ENCODE measurements around the gene SNORC. TPM values are rescaled to one million over a fixed set of nuclear protein-coding genes. Genes with fewer than 3 reads are reported as not detected.

SNORC gene
- total and polyA plus RNA-seq, 2 experiments from 2014 or later: 0.39 TPM; not detected in 1

DNA sequence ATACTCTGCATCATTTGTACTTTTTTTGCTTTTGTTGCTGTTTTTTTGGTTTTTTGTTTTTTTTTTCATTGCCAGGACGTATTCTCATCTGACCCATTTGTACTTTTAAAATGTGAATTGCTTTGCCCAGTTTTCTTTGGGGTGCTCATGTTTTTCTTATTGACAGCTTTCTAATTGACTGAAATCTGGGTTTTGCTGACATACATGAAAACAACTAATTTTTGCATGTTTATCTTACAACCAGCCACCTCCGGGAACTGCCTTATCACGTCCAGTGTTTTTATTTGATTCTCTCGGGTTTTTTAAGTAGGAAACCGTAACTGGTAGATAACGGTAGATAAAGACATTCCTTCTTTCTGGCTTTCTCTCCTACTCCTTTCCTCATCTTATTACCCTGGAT, 38.6 kb downstream of the SNORC start:
- H3K79me2 ChIP-seq (ENCODE audit: insufficient read depth): no peaks in the 10 kb centered on the region
- 74 to 78% methylated on average over 6 of the region's 6 CpGs for WGBS, 2 experiments (ENCODE audit: low coverage in 1 of 2, low lambda C conversion rate in 2 of 2, missing lambda C conversion rate in 2 of 2)
- H2AFZ ChIP-seq: no peak overlapping the region
- H3K4me3 ChIP-seq: no peak overlapping the region
- H3K9me3 ChIP-seq (ENCODE audit: low read depth): peaks cover 4% of the 10 kb centered on the region
- no peaks in the 10 kb centered on the region for H3K9me2 ChIP-seq (ENCODE audit: insufficient read depth)
- no peak overlapping the region for H3K27ac ChIP-seq
- no peaks in the 10 kb centered on the region for H3K4me1 ChIP-seq (ENCODE audit: insufficient read depth)
- in situ Hi-C loops (cut with MboI): no loop called here
- TF ChIP-seq EZH2 (IDR thresholded peaks at IDR 0.05; ENCODE audit: insufficient read depth, poor library complexity, severe bottlenecking) (no peak), EZH2phosphoT487 (IDR thresholded peaks at IDR 0.05; ENCODE audit: insufficient read depth, low read depth) (no peak)
- H3K27me3 ChIP-seq (replicated peaks; ENCODE audit: insufficient read depth): peaks cover 6% of the 10 kb centered on the region; the same call in 1 of the 2 replicates
- no peaks in the 10 kb centered on the region for H4K20me1 ChIP-seq (ENCODE audit: insufficient read depth)
- no peaks in the 10 kb centered on the region for H3F3A ChIP-seq (ENCODE audit: insufficient read depth)
- no peak overlapping the region for H3K4me2 ChIP-seq (ENCODE audit: unreplicated experiment)
- H3K36me3 ChIP-seq (ENCODE audit: low read depth): no peaks in the 10 kb centered on the region
- H3K9ac ChIP-seq: no peak overlapping the region
- DNase-seq: no peak

GRCh38 chr2:232910376-232910775, 40.3 kb downstream of the SNORC start:
- H3K27me3 ChIP-seq (replicated peaks; ENCODE audit: insufficient read depth): peaks cover 9% of the 10 kb centered on the region; the same call in 1 of the 2 replicates
- H3K9me3 ChIP-seq (ENCODE audit: low read depth): peaks cover 4% of the 10 kb centered on the region
- no peaks in the 10 kb centered on the region for H3K79me2 ChIP-seq (ENCODE audit: insufficient read depth)
- no peaks in the 10 kb centered on the region for H3K36me3 ChIP-seq (ENCODE audit: low read depth)
- no peak overlapping the region for H3K4me2 ChIP-seq (ENCODE audit: unreplicated experiment)
- in situ Hi-C loops (cut with MboI): no loop called here
- H2AFZ ChIP-seq: no peak overlapping the region
- no peak overlapping the region for H3K4me3 ChIP-seq
- H3K9ac ChIP-seq: no peak overlapping the region
- DNase-seq: no peak
- WGBS, 2 experiments (ENCODE audit: low coverage in 1 of 2, low lambda C conversion rate in 2 of 2, missing lambda C conversion rate in 2 of 2): 74 to 77% methylated on average over 4 to 6 of the region's 6 CpGs
- H3K27ac ChIP-seq: no peak overlapping the region
- no peaks in the 10 kb centered on the region for H3K4me1 ChIP-seq (ENCODE audit: insufficient read depth)
- no peaks in the 10 kb centered on the region for H3F3A ChIP-seq (ENCODE audit: insufficient read depth)
- TF ChIP-seq EZH2 (IDR thresholded peaks at IDR 0.05; ENCODE audit: insufficient read depth, poor library complexity, severe bottlenecking) (no peak), EZH2phosphoT487 (IDR thresholded peaks at IDR 0.05; ENCODE audit: insufficient read depth, low read depth) (no peak)
- H4K20me1 ChIP-seq (ENCODE audit: insufficient read depth): no peaks in the 10 kb centered on the region
- H3K9me2 ChIP-seq (ENCODE audit: insufficient read depth): no peaks in the 10 kb centered on the region

GRCh38 chr2:232911712-232912277, 41.7 kb downstream of the SNORC start:
- no peaks in the 10 kb centered on the region for H3K9me2 ChIP-seq (ENCODE audit: insufficient read depth)
- H3K4me2 ChIP-seq (ENCODE audit: unreplicated experiment): no peak overlapping the region
- H4K20me1 ChIP-seq (ENCODE audit: insufficient read depth): no peaks in the 10 kb centered on the region
- H3K27me3 ChIP-seq (replicated peaks; ENCODE audit: insufficient read depth): peaks cover 18% of the 10 kb centered on the region; the same call in 1 of the 2 replicates
- H2AFZ ChIP-seq: no peak overlapping the region
- whole genome bisulfite sequencing, 2 experiments (ENCODE audit: low coverage in 1 of 2, low lambda C conversion rate in 2 of 2, missing lambda C conversion rate in 2 of 2): 3 to 4% methylated on average over 1 of the region's 1 CpG
- in situ Hi-C loops (cut with MboI): no loop called here
- no peak for TF ChIP-seq EZH2 (IDR thresholded peaks at IDR 0.05; ENCODE audit: insufficient read depth, poor library complexity, severe bottlenecking)
- TF ChIP-seq EZH2phosphoT487 (IDR thresholded peaks at IDR 0.05; ENCODE audit: insufficient read depth, low read depth): no peak
- no peaks in the 10 kb centered on the region for H3F3A ChIP-seq (ENCODE audit: insufficient read depth)
- H3K4me3 ChIP-seq: no peak overlapping the region
- H3K4me1 ChIP-seq (ENCODE audit: insufficient read depth): no peaks in the 10 kb centered on the region
- DNase-seq: no peak
- H3K36me3 ChIP-seq (ENCODE audit: low read depth): no peaks in the 10 kb centered on the region
- H3K9ac ChIP-seq: no peak overlapping the region
- H3K79me2 ChIP-seq (ENCODE audit: insufficient read depth): no peaks in the 10 kb centered on the region
- peaks cover 4% of the 10 kb centered on the region for H3K9me3 ChIP-seq (ENCODE audit: low read depth)
- H3K27ac ChIP-seq: no peak overlapping the region

- H4K20me1 ChIP-seq (ENCODE audit: insufficient read depth): no peaks in the 10 kb centered on the region
- H3K9ac ChIP-seq: no peak overlapping the region
- no peak overlapping the region for H2AFZ ChIP-seq
- no peaks in the 10 kb centered on the region for H3K9me2 ChIP-seq (ENCODE audit: insufficient read depth)
- no peak for TF ChIP-seq EZH2phosphoT487 (IDR thresholded peaks at IDR 0.05; ENCODE audit: insufficient read depth, low read depth)
- no peak for TF ChIP-seq EZH2 (IDR thresholded peaks at IDR 0.05; ENCODE audit: insufficient read depth, poor library complexity, severe bottlenecking)
- 35 to 50% methylated on average over 2 of the region's 2 CpGs for WGBS, 2 experiments (ENCODE audit: low coverage in 1 of 2, low lambda C conversion rate in 2 of 2, missing lambda C conversion rate in 2 of 2)
- no peaks in the 10 kb centered on the region for H3K36me3 ChIP-seq (ENCODE audit: low read depth)
- no peak for DNase-seq
- H3K4me2 ChIP-seq (ENCODE audit: unreplicated experiment): no peak overlapping the region
- no peak overlapping the region for H3K27ac ChIP-seq
- H3K4me1 ChIP-seq (ENCODE audit: insufficient read depth): no peaks in the 10 kb centered on the region
- in situ Hi-C loops (cut with MboI): no loop called here
- H3K27me3 ChIP-seq (replicated peaks; ENCODE audit: insufficient read depth): peaks cover 21% of the 10 kb centered on the region; the same call in 1 of the 2 replicates
- H3K9me3 ChIP-seq (ENCODE audit: low read depth): peaks cover 4% of the 10 kb centered on the region
- H3K79me2 ChIP-seq (ENCODE audit: insufficient read depth): no peaks in the 10 kb centered on the region
- no peak overlapping the region for H3K4me3 ChIP-seq
- H3F3A ChIP-seq (ENCODE audit: insufficient read depth): no peaks in the 10 kb centered on the region
Observed at GRCh38 chr2:232913903-232914302, 43.8 kb downstream of the SNORC start.

All from GM23248 (cell line).